Psoas muscle (tissue), 8 donors: ENCODE results near the gene RSPRY1. TPM values are rescaled to one million over a fixed set of nuclear protein-coding genes. Genes with fewer than 3 reads are reported as not detected.

Experiments
- ATAC-seq, 4 donors: fragments of 200-7000 bp; cut with Tn5 transposase; one replicate each; pipeline ENCODE4 v1.9.1; 2020; ENCODE audit warnings: moderate library complexity in 3 of 4, mild to moderate bottlenecking in 2 of 4
- DNase-seq, 2 donors: peaks; one replicate each; pipeline ENCODE4 v3.0.0-alpha.2; 2020
- H3K27ac ChIP-seq: fragments of 200-600 bp; one replicate; pipeline ENCODE4 v1.8.0; 2022
- H3K27me3 ChIP-seq, 3 donors: fragments of 200-600 bp in 1 of 3; one replicate each; pipeline versions ENCODE4 v1.6.1 to v1.8.0; 2013 to 2022; ENCODE audit warnings: low read length in 2 of 3, mild to moderate bottlenecking in 2 of 3, moderate library complexity in 1 of 3; ENCODE audit not compliant: insufficient read depth in 3 of 3
- H3K36me3 ChIP-seq, 2 donors: fragments of 200-600 bp in 1 of 2; one replicate each; pipeline versions ENCODE4 v1.6.1 to v1.8.0; 2013 to 2022; ENCODE audit warnings: low read depth in 1 of 2, mild to moderate bottlenecking in 1 of 2, moderate library complexity in 1 of 2; ENCODE audit not compliant: insufficient read depth in 1 of 2
- H3K4me1 ChIP-seq: fragments of 200-600 bp; one replicate; pipeline ENCODE4 v1.8.0; 2022
- H3K4me3 ChIP-seq: fragments of 200-600 bp; one replicate; pipeline ENCODE4 v1.8.0; 2022; ENCODE audit warnings: mild to moderate bottlenecking
- H3K9me3 ChIP-seq: fragments of 200-600 bp; one replicate; pipeline ENCODE4 v1.8.0; 2022
- WGBS, 3 donors: extraction: QIAGEN DNeasy Blood & Tissue Kit; methylation state at CpG; one replicate each; pipeline versions ENCODE4 v1.1.6 to v1.1.7; 2013; 5-methylcytosine and 5-hydroxymethylcytosine counted together
- intact Hi-C, 2 donors: fragments of 100-400 bp; cut with DNase I; formaldehyde crosslinking; loops; one replicate each; pipeline versions ENCODE4 v1.11.0 to v1.14.2; 2022
- polyA plus RNA-seq, 3 donors: library from polyadenylated mRNA; stranded (reverse); fragments of 200-250 nt; gene quantifications; one replicate each; pipeline ENCODE4 v1.2.3, GENCODE V29; 2013
- total RNA-seq, 4 donors: library from RNA; stranded (reverse); fragmentation: NEBNext Ultra II Directional in 2 of 4; extraction: Animal tissue kit (Norgen Biotek cat#: 25700) in 2 of 4; gene quantifications; one replicate each; pipeline versions ENCODE4 v1.2.1 to v1.2.4, GENCODE V29; 2021 to 2023
- TF ChIP-seq, protein P1 (sequence below): fragments of 200-600 bp; IDR thresholded peaks from one replicate; pipeline ENCODE4 v1.8.0; 2022; ENCODE audit warnings: antibody characterized with exemption
- donor health status: healthy with polysubstance abuse.
- donor health status: DM: no; HTN: no; CAD: no; lungs with moderate emphysema.
- donor health status: Bipolar disorder and iron deficiency.
- donor health status: healthy.
- donor health status: DM: yes; HTN: yes; CAD: no.
- donor health status: DM: no; HTN: no; CAD: no.
- donor health status: DM: no; HTN: no; CAD: no.
- donor health status: DM: yes; HTN: yes; CAD: no.

The RSPRY1 gene
- total and polyA plus RNA-seq, 7 donors = 7.1 to 19.5 (median 15.2) TPM

- WGBS, 3 donors = 85 to 90% (median 90%) methylated on average over 3 of the region's 3 CpGs
- intact Hi-C loops = no loop called here
- DNase-seq (no peak), ATAC-seq (no peak)
- peaks cover 0 to 24% (median 8%) of the 10 kb centered on the region in 3 donors for H3K27me3 ChIP-seq
- H3K27ac ChIP-seq = no peak overlapping the region
- no peaks in the 10 kb centered on the region for H3K36me3 ChIP-seq
- H3K4me1 ChIP-seq = peaks cover 10% of the 10 kb centered on the region
- H3K9me3 ChIP-seq = no peaks in the 10 kb centered on the region
- TF ChIP-seq, protein P1, sequence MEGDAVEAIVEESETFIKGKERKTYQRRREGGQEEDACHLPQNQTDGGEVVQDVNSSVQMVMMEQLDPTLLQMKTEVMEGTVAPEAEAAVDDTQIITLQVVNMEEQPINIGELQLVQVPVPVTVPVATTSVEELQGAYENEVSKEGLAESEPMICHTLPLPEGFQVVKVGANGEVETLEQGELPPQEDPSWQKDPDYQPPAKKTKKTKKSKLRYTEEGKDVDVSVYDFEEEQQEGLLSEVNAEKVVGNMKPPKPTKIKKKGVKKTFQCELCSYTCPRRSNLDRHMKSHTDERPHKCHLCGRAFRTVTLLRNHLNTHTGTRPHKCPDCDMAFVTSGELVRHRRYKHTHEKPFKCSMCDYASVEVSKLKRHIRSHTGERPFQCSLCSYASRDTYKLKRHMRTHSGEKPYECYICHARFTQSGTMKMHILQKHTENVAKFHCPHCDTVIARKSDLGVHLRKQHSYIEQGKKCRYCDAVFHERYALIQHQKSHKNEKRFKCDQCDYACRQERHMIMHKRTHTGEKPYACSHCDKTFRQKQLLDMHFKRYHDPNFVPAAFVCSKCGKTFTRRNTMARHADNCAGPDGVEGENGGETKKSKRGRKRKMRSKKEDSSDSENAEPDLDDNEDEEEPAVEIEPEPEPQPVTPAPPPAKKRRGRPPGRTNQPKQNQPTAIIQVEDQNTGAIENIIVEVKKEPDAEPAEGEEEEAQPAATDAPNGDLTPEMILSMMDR = no peak
- no peak overlapping the region for H3K4me3 ChIP-seq
These were observed 95.7 kb downstream of the RSPRY1 start for GRCh38 chr16:57281791-57282190.

GRCh38 chr16:57282510-57283213, 96.5 kb downstream of the RSPRY1 start:
- H3K9me3 ChIP-seq = no peaks in the 10 kb centered on the region
- peaks cover 0 to 24% (median 8%) of the 10 kb centered on the region in 3 donors for H3K27me3 ChIP-seq
- no peak overlapping the region for H3K27ac ChIP-seq
- 66 to 71% (median 71%) methylated on average over 8 of the region's 8 CpGs for WGBS, 3 donors
- ATAC-seq = no peak
- DNase-seq = no peak
- H3K4me1 ChIP-seq = peaks cover 10% of the 10 kb centered on the region
- H3K4me3 ChIP-seq = no peak overlapping the region
- intact Hi-C loops = no loop called here
- H3K36me3 ChIP-seq = no peaks in the 10 kb centered on the region
- TF ChIP-seq, protein P1 = no peak

DNA sequence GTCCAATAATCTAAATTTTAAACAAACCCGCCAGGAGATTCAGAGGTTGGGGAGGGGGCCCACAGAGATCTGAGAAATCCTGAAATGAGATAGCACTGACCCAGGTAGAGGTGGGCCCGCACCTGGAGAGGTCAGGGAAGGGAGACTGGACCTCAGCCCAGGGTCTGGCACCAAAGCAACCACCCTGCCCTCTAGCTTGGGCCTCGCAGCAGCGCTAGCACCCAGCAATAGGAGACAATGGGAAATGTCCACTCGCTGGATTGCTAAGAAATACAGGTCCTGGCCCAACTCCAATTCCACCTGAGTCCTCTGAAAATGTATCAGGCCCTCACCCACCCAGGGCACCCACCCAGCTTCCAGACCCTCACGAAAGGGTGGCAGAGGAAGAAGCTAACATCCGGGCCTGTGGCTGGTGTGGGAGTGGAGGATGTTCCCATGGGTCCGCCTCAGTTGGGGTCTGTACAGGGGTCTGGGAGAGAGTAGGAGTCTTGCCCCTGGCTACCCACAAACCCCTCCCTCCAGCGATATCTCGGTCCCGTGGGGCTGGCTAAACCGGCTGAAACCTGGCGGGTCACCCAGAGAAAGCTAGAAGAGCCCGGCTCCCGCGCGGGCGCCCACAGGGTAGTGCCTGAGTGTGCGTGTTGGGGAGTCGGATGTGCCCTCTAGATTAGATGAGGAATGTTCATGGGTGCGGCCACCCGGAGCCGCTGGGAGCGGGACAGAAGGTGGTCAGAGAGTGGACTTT, 97.3 kb downstream of the RSPRY1 start:
- intact Hi-C loops = no loop called here
- WGBS, 3 donors = 59 to 63% (median 60%) methylated on average over 24 of the region's 24 CpGs
- Histone ChIP-seq H3K4me1 (peaks cover 10% of the 10 kb centered on the region), H3K36me3 (no peaks in the 10 kb centered on the region), H3K27ac (no peak overlapping the region), H3K9me3 (no peaks in the 10 kb centered on the region), H3K27me3 (peaks cover 0 to 24% (median 8%) of the 10 kb centered on the region in 3 donors), H3K4me3 (peak overlapping the region; percentile 76)
- DNase-seq = no peak
- TF ChIP-seq, protein P1 = no peak
- peak in 1 of 4 donors; percentile 25 for ATAC-seq

DNA sequence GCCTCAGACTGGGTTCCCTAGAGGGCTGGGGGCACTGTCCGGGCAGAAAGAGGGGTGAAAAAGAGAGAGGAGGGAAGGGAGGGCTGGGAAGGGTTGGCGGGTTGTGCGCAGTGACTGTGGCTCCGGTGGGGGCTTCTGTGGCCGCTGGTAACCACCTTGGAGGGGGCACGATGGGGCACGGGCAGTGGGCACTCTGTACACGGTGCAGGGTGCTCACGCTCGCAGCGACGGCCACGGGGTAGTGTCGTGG, 97.8 kb downstream of the RSPRY1 start:
- Histone ChIP-seq H3K27ac (no peak overlapping the region), H3K27me3 (peaks cover 0 to 24% (median 8%) of the 10 kb centered on the region in 3 donors), H3K36me3 (no peaks in the 10 kb centered on the region), H3K9me3 (no peaks in the 10 kb centered on the region), H3K4me1 (peaks cover 10% of the 10 kb centered on the region), H3K4me3 (peak overlapping the region; percentile 76)
- DNase-seq (no peak), ATAC-seq (peak in 2 of 4 donors; percentile 13 to 21)
- intact Hi-C loops = no loop called here
- 6 to 14% (median 9%) methylated on average over 13 to 14 of the region's 14 CpGs for WGBS, 3 donors
- TF ChIP-seq, protein P1 = no peak
